CD4-positive, alpha-beta memory T cell (primary cell): ENCODE data around the gene CLECL1. TPM values are rescaled to one million over a fixed set of nuclear protein-coding genes. Genes with fewer than 3 reads are reported as not detected.

Experiments used
- CTCF ChIA-PET: fragments of 350-600 bp; sonication (Branson Sonifier 250); formaldehyde crosslinking; loops from one replicate; lab custom pipeline; 2021; ENCODE audit warnings: inconsistent platforms; ENCODE audit not compliant: partially characterized antibody; lab: Charles Lee
- POLR2A ChIA-PET: fragments of 350-600 bp; sonication (Branson Sonifier 250); formaldehyde crosslinking; loops from one replicate; lab custom pipeline; 2021; ENCODE audit not compliant: partially characterized antibody; lab: Charles Lee
- DNase-seq, 5 donors: peaks; one replicate each; pipeline versions ENCODE4 v3.0.0 to v3.0.0-alpha.2; 2020 to 2022; ENCODE audit warnings: mixed read lengths in 1 of 5
- H3K27ac ChIP-seq: one replicate; pipeline ENCODE4 v1.7.0; 2013; ENCODE audit warnings: low read depth, low read length
- H3K27me3 ChIP-seq: 2 replicates; pipeline ENCODE4 v1.7.0; 2013; ENCODE audit warnings: mild to moderate bottlenecking, low read length, moderate library complexity; ENCODE audit not compliant: insufficient read depth
- H3K36me3 ChIP-seq: 2 replicates; pipeline ENCODE4 v1.7.0; 2013; ENCODE audit warnings: mild to moderate bottlenecking, low read length, moderate library complexity; ENCODE audit not compliant: insufficient read depth
- H3K4me1 ChIP-seq: 2 replicates; pipeline ENCODE4 v1.7.0; 2013; ENCODE audit warnings: mild to moderate bottlenecking, low read length, moderate library complexity; ENCODE audit not compliant: insufficient read depth
- H3K4me3 ChIP-seq, 2 donors: one replicate each; pipeline ENCODE4 v1.7.0; 2013; ENCODE audit warnings: low read length in 2 of 2, mild to moderate bottlenecking in 1 of 2
- H3K9me3 ChIP-seq, 2 donors: one replicate each; pipeline ENCODE4 v1.7.0; 2013; ENCODE audit warnings: low read length in 2 of 2, control low read depth in 1 of 2; ENCODE audit not compliant: control insufficient read depth in 1 of 2
- H3K27ac Mint-ChIP-seq, 7 donors: one replicate each; pipeline ENCODE4 v1.8.0; 2020 to 2021; ENCODE audit warnings: mixed read lengths in 7 of 7, mild to moderate bottlenecking in 6 of 7, inconsistent platforms in 3 of 7, moderate library complexity in 3 of 7
- H3K27me3 Mint-ChIP-seq, 2 donors: one replicate each; pipeline ENCODE4 v1.8.0; 2020 to 2021; ENCODE audit warnings: mixed read lengths in 2 of 2
- H3K36me3 Mint-ChIP-seq, 2 donors: one replicate each; pipeline ENCODE4 v1.8.0; 2020 to 2021; ENCODE audit warnings: mixed read lengths in 2 of 2, inconsistent platforms in 1 of 2, mild to moderate bottlenecking in 1 of 2
- H3K4me1 Mint-ChIP-seq, 4 donors: one replicate each; pipeline ENCODE4 v1.8.0; 2020 to 2021; ENCODE audit warnings: mixed read lengths in 4 of 4, mild to moderate bottlenecking in 1 of 4
- H3K4me3 Mint-ChIP-seq, 8 donors: one replicate each; pipeline ENCODE4 v1.8.0; 2020 to 2021; ENCODE audit warnings: mixed read lengths in 8 of 8, mild to moderate bottlenecking in 7 of 8, moderate library complexity in 6 of 8, inconsistent platforms in 3 of 8
- H3K9me3 Mint-ChIP-seq, 8 donors: one replicate each; pipeline ENCODE4 v1.8.0; 2020 to 2021; ENCODE audit warnings: mixed read lengths in 8 of 8, mild to moderate bottlenecking in 5 of 8, inconsistent platforms in 3 of 8, moderate library complexity in 1 of 8
- intact Hi-C: fragments of 100-400 bp; cut with micrococcal nuclease; formaldehyde crosslinking; loops from one replicate; pipeline ENCODE4 v1.15.1; 2023
- polyA plus RNA-seq, 2 donors: library from polyadenylated mRNA; unstranded; fragments of 300-500 nt; fragmentation: Illumina TruSeq; gene quantifications; one replicate each; pipeline ENCODE4 v1.2.3, GENCODE V29; 2021
- total RNA-seq, 2 experiments: library from RNA; stranded (reverse); gene quantifications; one replicate each; pipeline ENCODE4 v1.2.3, GENCODE V29; 2021

CLECL1 gene
- total RNA-seq (1 to 10 TPM; 7.2 to 8.6 TPM), polyA plus RNA-seq (1 to 10 TPM; 4.3 to 7.5 TPM)

- CTCF ChIA-PET, result interaction anchor here (2.6 kb wide), 1 partner anchor 10 kb away, joined by 10 read pairs; no protein-coding TSS in a partner anchor
- no peak for DNase-seq
- intact Hi-C loops, result loop anchor here (1.0 kb wide), 1 partner anchor 8 kb away; no protein-coding TSS in a partner anchor
- H3K36me3 ChIP-seq, result no peaks in the 10 kb centered on the region
- Mint-ChIP-seq H3K4me1 (peaks cover 22 to 59% (median 28%) of the 10 kb centered on the region in 4 donors), H3K9me3 (peaks cover 0 to 2% (median 0%) of the 10 kb centered on the region in 8 donors), H3K27me3 (no peaks in the 10 kb centered on the region), H3K27ac (peak within 1 kb of the TSS; percentile 19 to 89 (median 84)), H3K4me3 (peak within 1 kb of the TSS; percentile 72 to 88 (median 82)), H3K36me3 (no peaks in the 10 kb centered on the region)
- H3K27me3 ChIP-seq, result no peaks in the 10 kb centered on the region
- peaks cover 38% of the 10 kb centered on the region for H3K4me1 ChIP-seq
- peak within 1 kb of the TSS in 1 of 2 donors; percentile 6 for H3K4me3 ChIP-seq
- POLR2A ChIA-PET, result interaction anchor here (0.6 to 4.9 kb wide), 6 partner anchors 9 to 194 kb away, joined by 3 to 36 read pairs (median 4); no protein-coding TSS in a partner anchor
- no peaks in the 10 kb centered on the region for H3K9me3 ChIP-seq
- H3K27ac ChIP-seq, result peak within 1 kb of the TSS; percentile 28
Measured at GRCh38 chr12:9732921-9733461, at the start of gene CLECL1. Gene CLECL1, minus strand, starts transcription at chr12:9733097.

- Histone ChIP-seq H3K36me3 (no peaks in the 10 kb centered on the region), H3K4me1 (peaks cover 29% of the 10 kb centered on the region), H3K4me3 (no peak overlapping the region), H3K27ac (no peak overlapping the region), H3K27me3 (no peaks in the 10 kb centered on the region), H3K9me3 (no peaks in the 10 kb centered on the region)
- DNase-seq, result no peak
- ChIA-PET CTCF (interaction anchor here (1.4 to 2.8 kb wide), 4 partner anchors 14 to 39 kb away, joined by 3 to 15 read pairs (median 10); no protein-coding TSS in a partner anchor), POLR2A (interaction anchor here (1.0 to 2.3 kb wide), 6 partner anchors 9 to 30 kb away, joined by 3 to 11 read pairs (median 4); partner anchors contain the start of gene CD69)
- peak overlapping the region in 3 of 8 donors; percentile 16 to 39 (median 20) for H3K4me3 Mint-ChIP-seq
- H3K9me3 Mint-ChIP-seq, result peaks cover 0 to 4% (median 0%) of the 10 kb centered on the region in 8 donors
- no peaks in the 10 kb centered on the region for H3K36me3 Mint-ChIP-seq
- H3K27me3 Mint-ChIP-seq, result no peaks in the 10 kb centered on the region
- intact Hi-C loops, result loop anchor here (2.0 kb wide), 1 partner anchor 13 kb away; no protein-coding TSS in a partner anchor
- H3K4me1 Mint-ChIP-seq, result peaks cover 30 to 60% (median 49%) of the 10 kb centered on the region in 4 donors
- H3K27ac Mint-ChIP-seq, result peak overlapping the region in 5 of 7 donors; percentile 11 to 64 (median 43)
Measured at GRCh38 chr12:9781360-9781759, 48.5 kb upstream of the CLECL1 start.

GRCh38 chr12:9779209-9779608 is 46.3 kb upstream of the CLECL1 start:
- POLR2A ChIA-PET, result interaction anchor here (0.9 to 3.1 kb wide), 5 partner anchors 18 to 27 kb away, joined by 3 to 29 read pairs (median 5); partner anchors contain the start of gene CD69
- intact Hi-C loops, result no loop called here

GRCh38 chr12:9776781-9777180 is 43.9 kb upstream of the CLECL1 start:
- no peak overlapping the region for H3K27ac ChIP-seq
- intact Hi-C loops, result no loop called here
- H3K27me3 ChIP-seq, result no peaks in the 10 kb centered on the region
- no peaks in the 10 kb centered on the region for H3K9me3 ChIP-seq
- no peak overlapping the region for H3K4me3 ChIP-seq
- H3K36me3 ChIP-seq, result no peaks in the 10 kb centered on the region
- Mint-ChIP-seq H3K4me1 (peaks cover 66 to 96% (median 86%) of the 10 kb centered on the region in 4 donors), H3K4me3 (peak overlapping the region in 4 of 8 donors; percentile 6 to 58 (median 18)), H3K27me3 (no peaks in the 10 kb centered on the region), H3K27ac (peak overlapping the region; percentile 65 to 89 (median 77)), H3K9me3 (peaks cover 0 to 4% (median 0%) of the 10 kb centered on the region in 8 donors), H3K36me3 (no peaks in the 10 kb centered on the region)
- CTCF ChIA-PET, result interaction anchor here (0.8 to 5.5 kb wide), 5 partner anchors 16 to 37 kb away, joined by 3 to 45 read pairs (median 4); no protein-coding TSS in a partner anchor
- peaks cover 69% of the 10 kb centered on the region for H3K4me1 ChIP-seq
- POLR2A ChIA-PET, result interaction anchor here (0.7 to 3.1 kb wide), 5 partner anchors 9 to 165 kb away, joined by 3 to 29 read pairs (median 9); partner anchors contain the start of gene CD69
- peak in 2 of 5 donors; percentile 50 to 56 for DNase-seq

More at GRCh38 chr12:9779209-9779608, 46.3 kb upstream of the CLECL1 start:
- Mint-ChIP-seq H3K9me3 (peaks cover 0 to 4% (median 0%) of the 10 kb centered on the region in 8 donors), H3K4me1 (peaks cover 46 to 82% (median 64%) of the 10 kb centered on the region in 4 donors), H3K27me3 (no peaks in the 10 kb centered on the region), H3K36me3 (no peaks in the 10 kb centered on the region), H3K4me3 (peak overlapping the region in 2 of 8 donors; percentile 9 to 39), H3K27ac (peak overlapping the region in 4 of 7 donors; percentile 8 to 53 (median 33))
- CTCF ChIA-PET, result interaction anchor here (1.0 to 5.5 kb wide), 4 partner anchors 19 to 37 kb away, joined by 3 to 45 read pairs (median 22); no protein-coding TSS in a partner anchor
- no peaks in the 10 kb centered on the region for H3K9me3 ChIP-seq
- DNase-seq, result no peak
- H3K4me1 ChIP-seq, result peaks cover 45% of the 10 kb centered on the region
- no peak overlapping the region for H3K4me3 ChIP-seq
- H3K27ac ChIP-seq, result no peak overlapping the region
- H3K36me3 ChIP-seq, result no peaks in the 10 kb centered on the region
- no peaks in the 10 kb centered on the region for H3K27me3 ChIP-seq

- peaks cover 0 to 2% (median 0%) of the 10 kb centered on the region in 8 donors for H3K9me3 Mint-ChIP-seq
- H3K4me1 ChIP-seq, result peaks cover 82% of the 10 kb centered on the region
- H3K27ac Mint-ChIP-seq, result peak overlapping the region; percentile 15 to 88 (median 77)
- CTCF ChIA-PET, result interaction anchor here (1.0 to 7.6 kb wide), 9 partner anchors 12 to 30 kb away, joined by 3 to 68 read pairs (median 4); partner anchors contain the start of gene CD69
- peak in 3 of 5 donors; percentile 45 to 59 (median 50) for DNase-seq
- peak overlapping the region; percentile 24 for H3K27ac ChIP-seq
- H3K27me3 Mint-ChIP-seq, result no peaks in the 10 kb centered on the region
- H3K4me3 ChIP-seq, result no peak overlapping the region
- no peaks in the 10 kb centered on the region for H3K9me3 ChIP-seq
- intact Hi-C loops, result loop anchor here (1.0 to 2.0 kb wide), 2 partner anchors 15 to 23 kb away; no protein-coding TSS in a partner anchor
- H3K36me3 ChIP-seq, result no peaks in the 10 kb centered on the region
- peaks cover 68 to 93% (median 82%) of the 10 kb centered on the region in 4 donors for H3K4me1 Mint-ChIP-seq
- no peaks in the 10 kb centered on the region for H3K27me3 ChIP-seq
- H3K4me3 Mint-ChIP-seq, result peak overlapping the region; percentile 26 to 79 (median 68)
- POLR2A ChIA-PET, result interaction anchor here (1.1 to 9.7 kb wide), 8 partner anchors 11 to 125 kb away, joined by 3 to 151 read pairs (median 5); partner anchors contain the start of gene CD69
- no peaks in the 10 kb centered on the region for H3K36me3 Mint-ChIP-seq
Measured at GRCh38 chr12:9773216-9773877, 40.5 kb upstream of the CLECL1 start.

- no peaks in the 10 kb centered on the region for H3K9me3 ChIP-seq
- Mint-ChIP-seq H3K27ac (peak overlapping the region in 3 of 7 donors; percentile 35 to 98 (median 97)), H3K9me3 (peaks cover 0 to 2% (median 0%) of the 10 kb centered on the region in 8 donors), H3K4me3 (no peak overlapping the region), H3K4me1 (peaks cover 38 to 60% (median 46%) of the 10 kb centered on the region in 4 donors), H3K36me3 (peaks cover 0 to 37% of the 10 kb centered on the region in 2 donors), H3K27me3 (no peaks in the 10 kb centered on the region)
- peak in 3 of 5 donors; percentile 21 to 44 (median 38) for DNase-seq
- no peaks in the 10 kb centered on the region for H3K27me3 ChIP-seq
- ChIA-PET POLR2A (interaction anchor here (0.9 to 15.8 kb wide), 7 partner anchors 10 to 113 kb away, joined by 3 to 422 read pairs (median 129); no protein-coding TSS in a partner anchor), CTCF (interaction anchor here (5.7 to 22.5 kb wide), 3 partner anchors 13 to 36 kb away, joined by 57 to 889 read pairs (median 157); no protein-coding TSS in a partner anchor)
- H3K36me3 ChIP-seq, result no peaks in the 10 kb centered on the region
- H3K4me1 ChIP-seq, result peaks cover 59% of the 10 kb centered on the region
- no peak overlapping the region for H3K27ac ChIP-seq
- intact Hi-C loops, result no loop called here
- no peak overlapping the region for H3K4me3 ChIP-seq
Measured at GRCh38 chr12:9763025-9763424, 30.1 kb upstream of the CLECL1 start.
